HEK293T (cell line): Measurements from ENCODE around the gene RPL13.

Experiments
- BHLHE40 ChIP-seq: fragments of 450-650 bp; IDR thresholded peaks from 2 replicates; pipeline ENCODE4 v1.6.1; 2016; ENCODE audit warnings: mild to moderate bottlenecking, moderate library complexity, borderline replicate concordance
- CTBP1 ChIP-seq: fragments of 450-650 bp; IDR thresholded peaks from 2 replicates; pipeline ENCODE4 v1.6.1; 2016; ENCODE audit warnings: borderline replicate concordance
- ELF4 ChIP-seq: fragments of 450-650 bp; IDR thresholded peaks from 2 replicates; pipeline ENCODE4 v1.6.1; 2017; ENCODE audit warnings: antibody characterized with exemption
- HDGF ChIP-seq: fragments of 450-650 bp; IDR thresholded peaks from 2 replicates; pipeline ENCODE4 v1.6.1; 2017; ENCODE audit warnings: antibody characterized with exemption, borderline replicate concordance
- L3MBTL2 ChIP-seq: fragments of 450-650 bp; conservative IDR thresholded peaks from 2 replicates; pipeline ENCODE4 v1.6.1; 2016; ENCODE audit warnings: mild to moderate bottlenecking
- SP1 ChIP-seq: fragments of 450-650 bp; IDR thresholded peaks from 2 replicates; pipeline ENCODE4 v1.6.1; 2017
- SUZ12 ChIP-seq: fragments of 450-650 bp; IDR thresholded peaks from 2 replicates; pipeline ENCODE4 v1.6.1; 2016; ENCODE audit warnings: mild to moderate bottlenecking

GRCh38 chr16:89550421-89551007, 10.0 kb upstream of the RPL13 start:
- TF ChIP-seq BHLHE40 = no peak
- no peak for TF ChIP-seq SUZ12
- no peak for TF ChIP-seq HDGF
- no peak for TF ChIP-seq SP1
- TF ChIP-seq L3MBTL2 = no peak
- no peak for TF ChIP-seq ELF4
- no peak for TF ChIP-seq CTBP1
